ENCODE data around the gene USP7. TPM values are rescaled to one million over a fixed set of nuclear protein-coding genes. Genes with fewer than 3 reads are reported as not detected.
A peak's percentile ranks its signal among the peaks of the same experiment; 100 is the strongest.

The USP7 gene
- polyA plus RNA-seq, 3 donors = 2.4 to 31.7 (median 4.1) TPM

- H3K27me3 Mint-ChIP-seq (ENCODE audit: low read depth in 3 of 3) = peaks cover 0 to 3% (median 2%) of the 10 kb centered on the region in 3 donors
- Histone ChIP-seq H3K36me3 (replicated peaks in 1 of 2; ENCODE audit: control insufficient read depth in 1 of 2, insufficient read depth in 2 of 2, low read length in 2 of 2) (no peaks in the 10 kb centered on the region), H3K9me3 (replicated peaks in 1 of 2; ENCODE audit: control insufficient read depth in 1 of 2, insufficient read depth in 1 of 2, low read length in 2 of 2) (no peaks in the 10 kb centered on the region), H3K27me3 (ENCODE audit: control insufficient read depth in 2 of 2, insufficient read depth in 2 of 2, low read length in 2 of 2) (no peaks in the 10 kb centered on the region), H3K4me1 (ENCODE audit: control insufficient read depth in 1 of 2, insufficient read depth in 2 of 2, low read length in 2 of 2) (peaks cover 26 to 41% of the 10 kb centered on the region in 2 donors), H3K4me3 (replicated peaks in 1 of 3; ENCODE audit: low read depth in 2 of 3, low read length in 3 of 3) (no peak overlapping the region), H3K4me2 (replicated peaks; ENCODE audit: extremely low read depth, low read length, poor library complexity, severe bottlenecking) (no peak overlapping the region), H4K20me1 (ENCODE audit: insufficient read depth, low read length) (peaks cover 80% of the 10 kb centered on the region), H3K27ac (ENCODE audit: low read depth in 1 of 2, low read length in 2 of 2) (no peak overlapping the region), H2AFZ (ENCODE audit: insufficient read depth, low read depth, low read length, poor library complexity, severe bottlenecking) (no peak overlapping the region), H3K9ac (ENCODE audit: insufficient read depth, low read length, poor library complexity, severe bottlenecking) (no peak overlapping the region), H3K79me2 (ENCODE audit: insufficient read depth, low read length) (peaks cover 74% of the 10 kb centered on the region)
- 100% methylated on average over 2 of the region's 14 CpGs for WGBS (ENCODE audit: insufficient coverage)
- TF ChIP-seq CTCF (IDR thresholded peaks at IDR 0.05) = no peak
- intact Hi-C loops (cut with micrococcal nuclease) = loop anchor here (5.0 to 10.0 kb wide), 2 partner anchors 68 to 191 kb away; partner anchors contain the start of genes ABAT (in 1 of the 2), PMM2 (in 1 of the 2) and TMEM186 (in 1 of the 2)
- no peak for DNase-seq
- no peak overlapping the region for H3K4me3 Mint-ChIP-seq
- H3K27ac Mint-ChIP-seq = peak overlapping the region in 2 of 7 donors; percentile 3 to 33
- peaks cover 2 to 9% of the 10 kb centered on the region in 2 donors for H3K36me3 Mint-ChIP-seq
- peaks cover 0 to 1% (median 0%) of the 10 kb centered on the region in 7 donors for H3K9me3 Mint-ChIP-seq
- peaks cover 44% of the 10 kb centered on the region for H3K4me1 Mint-ChIP-seq
These were observed 98.4 kb downstream of the USP7 start for GRCh38 chr16:8865145-8865882.

GRCh38 chr16:8864480-8865110, 99.1 kb downstream of the USP7 start:
- intact Hi-C loops (cut with micrococcal nuclease) = loop anchor here (5.0 to 10.0 kb wide), 2 partner anchors 67 to 190 kb away; partner anchors contain the start of genes ABAT (in 1 of the 2), PMM2 (in 1 of the 2) and TMEM186 (in 1 of the 2)
- no peak overlapping the region for H2AFZ ChIP-seq (ENCODE audit: insufficient read depth, low read depth, low read length, poor library complexity, severe bottlenecking)
- Mint-ChIP-seq H3K9me3 (peaks cover 0 to 1% (median 0%) of the 10 kb centered on the region in 7 donors), H3K27me3 (ENCODE audit: low read depth in 3 of 3) (peaks cover 0 to 3% (median 2%) of the 10 kb centered on the region in 3 donors), H3K36me3 (peaks cover 4 to 14% of the 10 kb centered on the region in 2 donors), H3K4me1 (peaks cover 37% of the 10 kb centered on the region), H3K4me3 (no peak overlapping the region), H3K27ac (peak overlapping the region in 2 of 7 donors; percentile 3 to 33)
- no peak for TF ChIP-seq CTCF (IDR thresholded peaks at IDR 0.05)
- H3K4me2 ChIP-seq (replicated peaks; ENCODE audit: extremely low read depth, low read length, poor library complexity, severe bottlenecking) = no peak overlapping the region
- peaks cover 21 to 33% of the 10 kb centered on the region in 2 donors for H3K4me1 ChIP-seq (ENCODE audit: control insufficient read depth in 1 of 2, insufficient read depth in 2 of 2, low read length in 2 of 2)
- no peak for DNase-seq
- no peak overlapping the region for H3K4me3 ChIP-seq (replicated peaks in 1 of 3; ENCODE audit: low read depth in 2 of 3, low read length in 3 of 3)
- no peaks in the 10 kb centered on the region for H3K9me3 ChIP-seq (replicated peaks in 1 of 2; ENCODE audit: control insufficient read depth in 1 of 2, insufficient read depth in 1 of 2, low read length in 2 of 2)
- H3K27ac ChIP-seq (ENCODE audit: low read depth in 1 of 2, low read length in 2 of 2) = no peak overlapping the region
- peaks cover 87% of the 10 kb centered on the region for H4K20me1 ChIP-seq (ENCODE audit: insufficient read depth, low read length)
- H3K36me3 ChIP-seq (replicated peaks in 1 of 2; ENCODE audit: control insufficient read depth in 1 of 2, insufficient read depth in 2 of 2, low read length in 2 of 2) = peaks cover 0 to 3% of the 10 kb centered on the region in 2 donors
- H3K9ac ChIP-seq (ENCODE audit: insufficient read depth, low read length, poor library complexity, severe bottlenecking) = no peak overlapping the region
- H3K27me3 ChIP-seq (ENCODE audit: control insufficient read depth in 2 of 2, insufficient read depth in 2 of 2, low read length in 2 of 2) = no peaks in the 10 kb centered on the region
- H3K79me2 ChIP-seq (ENCODE audit: insufficient read depth, low read length) = peaks cover 79% of the 10 kb centered on the region
- 71% methylated on average over 6 of the region's 13 CpGs for WGBS (ENCODE audit: insufficient coverage)
